Mesendoderm (in vitro differentiated cells): Measurements from ENCODE around the gene PAX5.

Experiments
- DNase-seq: peaks from one replicate; pipeline ENCODE4 v3.0.0; 2013
- H2AK5ac ChIP-seq: 2 replicates; pipeline ENCODE4 v1.6.1; 2013; ENCODE audit warnings: low read length, inconsistent platforms
- H2BK120ac ChIP-seq: 2 replicates; pipeline ENCODE4 v1.6.1; 2013; ENCODE audit warnings: low read depth, mild to moderate bottlenecking, low read length, moderate library complexity, mixed read lengths
- H2BK15ac ChIP-seq: replicated peaks from 2 replicates; pipeline ENCODE4 v1.6.1; 2013; ENCODE audit warnings: low read depth, mild to moderate bottlenecking, moderate library complexity
- H2BK5ac ChIP-seq: 2 replicates; pipeline ENCODE4 v1.6.1; 2013; ENCODE audit warnings: low read length, inconsistent platforms
- H3K18ac ChIP-seq: 2 replicates; pipeline ENCODE4 v1.6.1; 2013; ENCODE audit warnings: mild to moderate bottlenecking, low read length, mixed read lengths
- H3K23ac ChIP-seq: one replicate; pipeline ENCODE4 v1.6.1; 2013; ENCODE audit warnings: low read length
- H3K27ac ChIP-seq: 2 replicates; pipeline ENCODE4 v1.5.1; 2013; ENCODE audit warnings: low read depth, mild to moderate bottlenecking, inconsistent platforms, low read length, moderate library complexity
- H3K27me3 ChIP-seq: 2 replicates; pipeline ENCODE4 v1.6.1; 2013; ENCODE audit warnings: low read length, control low read depth, mild to moderate bottlenecking, inconsistent platforms; ENCODE audit not compliant: insufficient read depth, poor library complexity
- H3K36me3 ChIP-seq: 2 replicates; pipeline ENCODE4 v1.6.1; 2013; ENCODE audit warnings: low read length, inconsistent platforms; ENCODE audit not compliant: control insufficient read depth, insufficient read depth
- H3K4ac ChIP-seq: one replicate; pipeline ENCODE4 v1.6.1; 2013; ENCODE audit warnings: low read depth, mild to moderate bottlenecking, low read length, moderate library complexity
- H3K4me1 ChIP-seq: 2 replicates; pipeline ENCODE4 v1.6.1; 2013; ENCODE audit warnings: low read depth, low read length, inconsistent platforms; ENCODE audit not compliant: control insufficient read depth
- H3K4me2 ChIP-seq: 2 replicates; pipeline ENCODE4 v1.6.1; 2013; ENCODE audit warnings: low read length
- H3K4me3 ChIP-seq: 2 replicates; pipeline ENCODE4 v1.5.1; 2013; ENCODE audit warnings: mild to moderate bottlenecking, low read length
- H3K56ac ChIP-seq: one replicate; pipeline ENCODE4 v1.6.1; 2013; ENCODE audit warnings: low read length
- H3K79me1 ChIP-seq: 2 replicates; pipeline ENCODE4 v1.6.1; 2013; ENCODE audit warnings: low read length, inconsistent platforms
- H3K79me2 ChIP-seq: 2 replicates; pipeline ENCODE4 v1.6.1; 2013; ENCODE audit warnings: mild to moderate bottlenecking, low read length; ENCODE audit not compliant: control insufficient read depth, insufficient read depth
- H3K9ac ChIP-seq: 2 replicates; pipeline ENCODE4 v1.6.1; 2013; ENCODE audit warnings: low read length, inconsistent platforms
- H4K5ac ChIP-seq: one replicate; pipeline ENCODE4 v1.6.1; 2013; ENCODE audit warnings: low read length
- H4K8ac ChIP-seq: one replicate; pipeline ENCODE4 v1.6.1; 2013; ENCODE audit warnings: low read depth, mild to moderate bottlenecking, control low read depth, low read length, moderate library complexity
- WGBS: extraction: QIAGEN DNeasy Blood & Tissue Kit; methylation state at CpG from one replicate; pipeline ENCODE4 v1.1.7; 2013; ENCODE audit warnings: low lambda C conversion rate, missing lambda C conversion rate; ENCODE audit not compliant: insufficient coverage; ENCODE audit errors: extremely low coverage; 5-methylcytosine and 5-hydroxymethylcytosine counted together

Gene PAX5

GRCh38 chr9:36934478-36935065 is 99.5 kb downstream of the PAX5 start:
- Histone ChIP-seq H3K36me3 (no peaks in the 10 kb centered on the region), H2AK5ac (no peak overlapping the region), H2BK5ac (no peak overlapping the region), H3K4me2 (no peak overlapping the region), H3K4ac (no peak overlapping the region), H4K5ac (no peak overlapping the region), H3K56ac (no peak overlapping the region), H3K4me3 (no peak overlapping the region), H3K27me3 (no peaks in the 10 kb centered on the region), H3K79me1 (no peaks in the 10 kb centered on the region), H3K27ac (no peak overlapping the region), H3K79me2 (no peaks in the 10 kb centered on the region), H4K8ac (no peak overlapping the region), H2BK120ac (no peak overlapping the region), H3K4me1 (no peaks in the 10 kb centered on the region), H3K9ac (no peak overlapping the region), H2BK15ac (no peak overlapping the region), H3K23ac (no peak overlapping the region), H3K18ac (no peak overlapping the region)
- no CpG with 5 or more reads among the region's 5 CpGs for WGBS
- no peak for DNase-seq

- Histone ChIP-seq H3K36me3 (no peaks in the 10 kb centered on the region), H4K5ac (no peak overlapping the region), H3K4me3 (no peak overlapping the region), H3K4ac (no peak overlapping the region), H3K27ac (no peak overlapping the region), H3K56ac (no peak overlapping the region), H3K27me3 (no peaks in the 10 kb centered on the region), H2BK15ac (no peak overlapping the region), H3K79me1 (no peaks in the 10 kb centered on the region), H3K4me2 (no peak overlapping the region), H2BK5ac (no peak overlapping the region), H2AK5ac (no peak overlapping the region), H3K4me1 (no peaks in the 10 kb centered on the region), H3K18ac (no peak overlapping the region), H3K9ac (no peak overlapping the region), H3K23ac (no peak overlapping the region), H3K79me2 (no peaks in the 10 kb centered on the region), H2BK120ac (no peak overlapping the region), H4K8ac (no peak overlapping the region)
- DNase-seq: no peak
- no CpG with 5 or more reads among the region's 6 CpGs for WGBS
These were observed 100.3 kb downstream of the PAX5 start for GRCh38 chr9:36933676-36934215.

GRCh38 chr9:36932198-36932597 is 101.9 kb downstream of the PAX5 start:
- no peaks in the 10 kb centered on the region for H3K79me2 ChIP-seq
- H3K79me1 ChIP-seq: no peaks in the 10 kb centered on the region
- no peak overlapping the region for H4K8ac ChIP-seq
- H3K36me3 ChIP-seq: no peaks in the 10 kb centered on the region
- H3K27ac ChIP-seq: no peak overlapping the region
- WGBS: no CpG with 5 or more reads among the region's 2 CpGs
- H3K9ac ChIP-seq: no peak overlapping the region
- H3K4ac ChIP-seq: no peak overlapping the region
- no peak overlapping the region for H4K5ac ChIP-seq
- no peak overlapping the region for H3K23ac ChIP-seq
- H3K27me3 ChIP-seq: no peaks in the 10 kb centered on the region
- H2BK5ac ChIP-seq: no peak overlapping the region
- H3K4me2 ChIP-seq: no peak overlapping the region
- no peaks in the 10 kb centered on the region for H3K4me1 ChIP-seq
- no peak overlapping the region for H3K56ac ChIP-seq
- no peak overlapping the region for H3K4me3 ChIP-seq
- no peak overlapping the region for H2BK120ac ChIP-seq
- no peak overlapping the region for H3K18ac ChIP-seq
- no peak overlapping the region for H2AK5ac ChIP-seq
- no peak overlapping the region for H2BK15ac ChIP-seq
- no peak for DNase-seq

- no peak overlapping the region for H3K4me3 ChIP-seq
- WGBS: no CpG with 5 or more reads among the region's 4 CpGs
These were observed 103.1 kb downstream of the PAX5 start for GRCh38 chr9:36930941-36931340.

GRCh38 chr9:36929350-36929675 is 104.8 kb downstream of the PAX5 start:
- no peak overlapping the region for H3K18ac ChIP-seq
- no peak overlapping the region for H3K4me3 ChIP-seq
- no peak overlapping the region for H3K4ac ChIP-seq
- H3K23ac ChIP-seq: no peak overlapping the region
- H4K5ac ChIP-seq: no peak overlapping the region
- no peaks in the 10 kb centered on the region for H3K79me1 ChIP-seq
- H3K4me1 ChIP-seq: no peaks in the 10 kb centered on the region
- no peak overlapping the region for H3K9ac ChIP-seq
- DNase-seq: no peak
- H3K4me2 ChIP-seq: no peak overlapping the region
- no peak overlapping the region for H2BK15ac ChIP-seq
- H3K36me3 ChIP-seq: no peaks in the 10 kb centered on the region
- H3K56ac ChIP-seq: no peak overlapping the region
- H2BK120ac ChIP-seq: no peak overlapping the region
- no peak overlapping the region for H4K8ac ChIP-seq
- H3K27me3 ChIP-seq: no peaks in the 10 kb centered on the region
- H2BK5ac ChIP-seq: no peak overlapping the region
- no peak overlapping the region for H3K27ac ChIP-seq
- H3K79me2 ChIP-seq: no peaks in the 10 kb centered on the region
- no peak overlapping the region for H2AK5ac ChIP-seq
- no CpG with 5 or more reads among the region's 5 CpGs for WGBS

More at GRCh38 chr9:36930941-36931340, 103.1 kb downstream of the PAX5 start:
- H3K9ac ChIP-seq: no peak overlapping the region
- no peaks in the 10 kb centered on the region for H3K4me1 ChIP-seq
- DNase-seq: no peak
- no peak overlapping the region for H3K4ac ChIP-seq
- H3K4me2 ChIP-seq: no peak overlapping the region
- H3K79me2 ChIP-seq: no peaks in the 10 kb centered on the region
- no peaks in the 10 kb centered on the region for H3K27me3 ChIP-seq
- H3K23ac ChIP-seq: no peak overlapping the region
- H3K79me1 ChIP-seq: no peaks in the 10 kb centered on the region
- H2BK120ac ChIP-seq: no peak overlapping the region
- no peaks in the 10 kb centered on the region for H3K36me3 ChIP-seq
- no peak overlapping the region for H3K18ac ChIP-seq
- no peak overlapping the region for H3K27ac ChIP-seq
- H4K8ac ChIP-seq: no peak overlapping the region
- no peak overlapping the region for H4K5ac ChIP-seq
- no peak overlapping the region for H2BK5ac ChIP-seq
- no peak overlapping the region for H3K56ac ChIP-seq
- H2AK5ac ChIP-seq: no peak overlapping the region
- H2BK15ac ChIP-seq: no peak overlapping the region
